Hippocampal formation (tissue), 2 donors: ENCODE measurements around the gene AFDN.
"Not testable (repeated sequence)": the region's sequence is repeated elsewhere in the genome, so short reads cannot be mapped to it uniquely, and the experiment has no call there.

ENCODE experiments used
- DNase-seq, 2 donors: peaks; one replicate each; lab custom pipeline; 2025; lab: John Stamatoyannopoulos, UW

AFDN gene

GRCh38 chr6:167998215-167998614 is 171.5 kb downstream of the AFDN start:
- no peak for DNase-seq

GRCh38 chr6:168000198-168001028 is 173.7 kb downstream of the AFDN start:
- DNase-seq = no peak

- DNase-seq = no peak
These were observed 174.3 kb downstream of the AFDN start for GRCh38 chr6:168001029-168001332.

GRCh38 chr6:168001514-168001913 is 174.8 kb downstream of the AFDN start:
- not testable (repeated sequence) for DNase-seq

GRCh38 chr6:168002804-168003203 is 176.1 kb downstream of the AFDN start:
- no peak for DNase-seq

GRCh38 chr6:168004023-168004422 is 177.3 kb downstream of the AFDN start:
- DNase-seq = no peak

- no peak for DNase-seq
These were observed 178.2 kb downstream of the AFDN start for GRCh38 chr6:168004945-168005344.

GRCh38 chr6:168005796-168006195 is 179.1 kb downstream of the AFDN start:
- DNase-seq = no peak

- no peak for DNase-seq
These were observed 181.1 kb downstream of the AFDN start for GRCh38 chr6:168007592-168008338.

GRCh38 chr6:168009331-168009730 is 182.6 kb downstream of the AFDN start:
- no peak for DNase-seq

- DNase-seq = no peak
These were observed 184.6 kb downstream of the AFDN start for GRCh38 chr6:168011291-168011690.

- no peak for DNase-seq
These were observed 185.9 kb downstream of the AFDN start for GRCh38 chr6:168012431-168013249.

GRCh38 chr6:168013250-168013915 is 186.7 kb downstream of the AFDN start:
- DNase-seq = no peak

GRCh38 chr6:168014428-168014827 is 187.7 kb downstream of the AFDN start:
- DNase-seq = no peak

- no peak for DNase-seq
These were observed 188.3 kb downstream of the AFDN start for GRCh38 chr6:168015009-168015408.

- DNase-seq = no peak
These were observed 188.9 kb downstream of the AFDN start for GRCh38 chr6:168015482-168016175.

- DNase-seq = no peak
These were observed 189.5 kb downstream of the AFDN start for GRCh38 chr6:168016176-168016620.

- DNase-seq = no peak
These were observed 190.2 kb downstream of the AFDN start for GRCh38 chr6:168016721-168017525.

- DNase-seq = no peak
These were observed 190.9 kb downstream of the AFDN start for GRCh38 chr6:168017629-168018028.

- DNase-seq = no peak
These were observed 192.0 kb downstream of the AFDN start for GRCh38 chr6:168018664-168019063.
